Melanocyte of skin (primary cell): ENCODE results near the gene CA14. TPM values are rescaled to one million over a fixed set of nuclear protein-coding genes. Genes with fewer than 3 reads are reported as not detected.

Experiments
- small RNA-seq, 2 donors: library from RNA; depleted of rRNA; stranded (forward); fragments of <200 nt; gene quantifications; one replicate each; pipeline ENCODE3, GENCODE V24; 2012
- total RNA-seq, 2 donors: library from RNA; depleted of rRNA; stranded (reverse); fragments of >200 nt; gene quantifications; 2 replicates each; pipeline ENCODE4 v1.2.3, GENCODE V29; 2012

The CA14 gene
- 10 to 100 TPM; 66.6 to 77.8 TPM for total RNA-seq

GRCh38 chr1:150257624-150258585 lies at the start of gene CA14:
CA14 (plus strand) TSS chr1:150257774; CDS start chr1:150258129, 355 bp downstream.

GRCh38 chr1:150235852-150236613 lies 21.5 kb upstream of the CA14 start, which contains the start of gene ANP32E:
ANP32E (minus strand) TSS chr1:150236112; CDS start chr1:150235786, 326 bp downstream.

GRCh38 chr1:150268705-150269403 lies 11.3 kb downstream of the CA14 start, which contains the start of gene APH1A:
APH1A (minus strand) TSS chr1:150269016; CDS start chr1:150268810, 206 bp downstream.

GRCh38 chr1:150281758-150282557 lies 24.4 kb downstream of the CA14 start, which contains the start of gene CIART:
CIART (plus strand) TSS chr1:150282554; CDS start chr1:150283268, 714 bp downstream.

GRCh38 chr1:150293433-150294253 lies 36.1 kb downstream of the CA14 start, which contains the start of gene MRPS21:
MRPS21 (plus strand) TSS chr1:150293861; CDS start chr1:150294367, 506 bp downstream.

Small RNAs within 50 kb of the gene (small RNA-seq; reads per million reads assigned to genes)
- gene RN7SL480P = 0.04 to 0.12 reads per million in 2 donors
- gene RNU2-17P = 8.7 to 17.9 reads per million in 2 donors

Other genes with a start within 250 kb of the CA14 start
- gene OTUD7B, start 247.0 kb upstream of the CA14 start, total RNA-seq = 10 to 100 TPM; 33.7 to 39.3 TPM
- 10 to 100 TPM; 41.0 to 43.0 TPM for gene VPS45, start 190.0 kb upstream of the CA14 start, total RNA-seq
- gene PLEKHO1, start 107.9 kb upstream of the CA14 start, total RNA-seq = 10 to 100 TPM; 17.6 to 34.6 TPM
- gene ANP32E, start 21.7 kb upstream of the CA14 start, total RNA-seq = 10 to 100 TPM; 16.9 to 29.6 TPM
- gene APH1A, start 11.2 kb downstream of the CA14 start, total RNA-seq = 100 to 1,000 TPM; 102 to 139 TPM
- 1 to 10 TPM; 1.7 to 2.7 TPM for gene C1orf54, start 15.0 kb downstream of the CA14 start, total RNA-seq
- 1 to 10 TPM; 5.9 to 8.3 TPM for gene CIART, start 24.8 kb downstream of the CA14 start, total RNA-seq
- gene MRPS21, start 36.1 kb downstream of the CA14 start, total RNA-seq = 10 to 100 TPM; 31.7 to 45.6 TPM
- gene PRPF3, start 63.8 kb downstream of the CA14 start, total RNA-seq = 10 to 100 TPM; 31.7 to 52.6 TPM
- 10 to 100 TPM in 1 of 2 donors, 1 to 10 TPM in 1; 9.6 to 11.7 TPM for gene RPRD2, start 106.4 kb downstream of the CA14 start, total RNA-seq
- gene TARS2, start 229.6 kb downstream of the CA14 start, total RNA-seq = 10 to 100 TPM; 28.9 to 34.3 TPM